Measurements from ENCODE around the gene NFIA.
"Not testable (repeated sequence)": the region's sequence is repeated elsewhere in the genome, so short reads cannot be mapped to it uniquely, and the experiment has no call there.

Gene NFIA

DNA sequence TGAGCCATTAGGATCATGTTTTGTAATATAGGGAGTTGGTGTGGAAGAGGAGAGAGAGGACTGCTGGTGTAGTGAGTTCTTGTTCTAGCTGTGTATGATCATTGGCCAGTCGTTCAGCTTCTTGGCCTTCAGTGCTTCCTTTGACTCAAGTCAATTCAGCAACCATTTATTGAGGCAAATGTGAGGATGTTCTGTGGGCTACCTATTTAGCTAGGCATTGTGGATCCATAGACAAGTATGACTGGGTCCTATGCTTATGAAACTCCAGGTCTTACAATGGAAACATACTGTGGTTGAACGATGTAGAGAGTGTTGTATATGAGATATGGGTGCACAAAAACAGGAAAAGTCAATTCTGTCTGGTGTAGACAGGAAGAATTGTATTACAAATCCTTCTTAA is 41.7 kb downstream of the NFIA start:
- Histone ChIP-seq H3K4me2 (no peak overlapping the region), H3K9me3 (replicated peaks in 1 of 11) (no peaks in the 10 kb centered on the region), H3K36me3 (no peaks in the 10 kb centered on the region), H3K27me3 (no peaks in the 10 kb centered on the region), H3K27ac (no peak overlapping the region), H4K20me1 (no peaks in the 10 kb centered on the region), H3K9ac (no peak overlapping the region), H3K4me3 (no peak overlapping the region), H3K4me1 (no peaks in the 10 kb centered on the region)
- TF ChIP-seq Cebpa-rat (IDR thresholded peaks at IDR 0.05): no peak

DNA sequence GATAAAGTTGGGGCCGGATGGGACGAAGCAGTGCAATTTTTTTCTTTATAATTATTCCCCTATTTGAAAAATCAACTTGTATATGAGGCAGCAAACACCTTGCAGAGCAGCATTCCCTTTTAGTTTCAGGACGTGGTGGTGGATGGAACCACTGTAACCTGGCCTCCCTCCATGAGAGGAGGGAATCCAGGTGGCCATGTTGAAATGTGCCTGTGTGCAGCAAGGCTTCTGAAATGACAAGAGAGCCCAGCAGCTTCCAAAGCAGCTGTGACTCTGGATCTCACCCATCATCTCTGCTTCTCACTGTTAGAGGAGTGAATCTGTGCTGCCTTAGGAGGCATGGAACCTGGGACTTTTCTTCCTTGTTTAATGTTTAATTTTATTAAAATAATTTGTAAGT is 42.3 kb downstream of the NFIA start:
- Histone ChIP-seq H3K9ac (no peak overlapping the region), H3K4me1 (no peaks in the 10 kb centered on the region), H3K4me2 (no peak overlapping the region), H3K9me3 (replicated peaks in 1 of 11) (no peaks in the 10 kb centered on the region), H4K20me1 (no peaks in the 10 kb centered on the region), H3K4me3 (no peak overlapping the region), H3K36me3 (no peaks in the 10 kb centered on the region), H3K27me3 (no peaks in the 10 kb centered on the region), H3K27ac (no peak overlapping the region)
- TF ChIP-seq Cebpa-rat (IDR thresholded peaks at IDR 0.05): no peak

DNA sequence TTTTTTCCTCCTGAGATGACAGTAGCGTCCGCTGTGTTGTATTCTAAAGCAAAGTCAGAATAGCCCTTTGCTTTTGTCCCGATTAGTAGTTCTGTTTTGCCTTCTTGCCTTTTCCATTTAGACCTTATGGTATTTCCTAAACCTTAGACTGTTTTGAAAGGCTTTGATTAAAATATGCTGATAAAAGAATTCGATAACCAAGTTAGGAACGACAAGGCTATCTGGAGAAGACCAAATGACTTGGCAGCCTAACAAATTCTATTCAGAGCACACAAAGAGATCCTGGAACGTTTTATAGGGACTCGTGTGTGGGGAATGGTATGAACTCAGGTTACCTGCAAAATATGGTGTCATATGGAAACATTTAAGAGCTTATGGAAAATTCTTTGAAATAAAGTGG is 42.9 kb downstream of the NFIA start:
- Histone ChIP-seq H3K9me3 (replicated peaks in 1 of 11) (no peaks in the 10 kb centered on the region), H3K9ac (no peak overlapping the region), H3K36me3 (no peaks in the 10 kb centered on the region), H3K27ac (no peak overlapping the region), H3K4me1 (no peaks in the 10 kb centered on the region), H3K4me2 (no peak overlapping the region), H3K4me3 (no peak overlapping the region), H4K20me1 (no peaks in the 10 kb centered on the region), H3K27me3 (no peaks in the 10 kb centered on the region)
- TF ChIP-seq Cebpa-rat (IDR thresholded peaks at IDR 0.05): no peak

DNA sequence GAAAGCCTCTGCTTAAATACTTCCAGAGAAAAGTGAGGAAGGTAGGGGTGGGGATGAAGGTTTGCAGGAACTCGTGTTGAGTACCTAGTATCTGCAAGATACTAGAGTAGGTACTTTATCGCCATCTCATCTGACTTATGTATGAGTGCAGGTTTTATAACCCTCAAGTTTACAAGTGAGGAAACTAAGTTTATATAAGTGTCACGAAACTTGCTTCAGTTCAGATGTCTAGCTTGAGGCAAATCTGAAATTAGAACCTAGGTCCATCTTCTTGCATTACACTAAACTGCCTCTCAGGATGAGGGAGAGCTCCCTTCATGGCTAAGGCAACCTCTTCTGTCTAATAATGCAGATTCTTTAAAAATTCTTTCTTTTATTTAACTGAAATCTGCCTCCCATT is 43.5 kb downstream of the NFIA start:
- H4K20me1 ChIP-seq: no peaks in the 10 kb centered on the region
- H3K9ac ChIP-seq: no peak overlapping the region
- no peaks in the 10 kb centered on the region for H3K4me1 ChIP-seq
- H3K4me3 ChIP-seq: no peak overlapping the region
- no peaks in the 10 kb centered on the region for H3K27me3 ChIP-seq
- no peaks in the 10 kb centered on the region for H3K9me3 ChIP-seq (replicated peaks in 1 of 11)
- TF ChIP-seq Cebpa-rat (IDR thresholded peaks at IDR 0.05): no peak
- no peaks in the 10 kb centered on the region for H3K36me3 ChIP-seq
- H3K4me2 ChIP-seq: no peak overlapping the region
- H3K27ac ChIP-seq: no peak overlapping the region

DNA sequence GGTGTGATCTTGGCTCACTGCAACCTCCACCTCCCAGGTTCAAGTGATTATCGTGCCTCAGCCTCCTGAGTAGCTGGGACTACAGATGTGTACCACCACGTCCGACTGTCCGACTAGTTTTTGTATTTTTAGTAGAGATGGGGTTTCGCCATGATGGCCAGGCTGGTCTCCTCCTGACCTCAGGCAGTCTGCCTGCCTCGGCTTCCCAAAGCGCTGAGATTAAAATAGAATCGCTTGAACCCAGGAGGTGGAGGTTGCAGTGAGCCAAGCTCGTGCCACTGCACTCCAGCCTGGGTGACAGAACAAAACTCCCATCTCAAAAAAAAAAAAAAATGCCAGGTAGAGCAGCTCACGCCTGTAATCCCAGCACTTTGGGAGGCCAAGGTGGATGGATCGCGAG is 44.5 kb downstream of the NFIA start:
- not testable (repeated sequence) for H3K9ac ChIP-seq; H3K4me2 ChIP-seq; H3K4me1 ChIP-seq; H3K4me3 ChIP-seq; H3K9me3 ChIP-seq (replicated peaks in 1 of 11); H3K36me3 ChIP-seq; H3K27me3 ChIP-seq; H3K27ac ChIP-seq; H4K20me1 ChIP-seq

DNA sequence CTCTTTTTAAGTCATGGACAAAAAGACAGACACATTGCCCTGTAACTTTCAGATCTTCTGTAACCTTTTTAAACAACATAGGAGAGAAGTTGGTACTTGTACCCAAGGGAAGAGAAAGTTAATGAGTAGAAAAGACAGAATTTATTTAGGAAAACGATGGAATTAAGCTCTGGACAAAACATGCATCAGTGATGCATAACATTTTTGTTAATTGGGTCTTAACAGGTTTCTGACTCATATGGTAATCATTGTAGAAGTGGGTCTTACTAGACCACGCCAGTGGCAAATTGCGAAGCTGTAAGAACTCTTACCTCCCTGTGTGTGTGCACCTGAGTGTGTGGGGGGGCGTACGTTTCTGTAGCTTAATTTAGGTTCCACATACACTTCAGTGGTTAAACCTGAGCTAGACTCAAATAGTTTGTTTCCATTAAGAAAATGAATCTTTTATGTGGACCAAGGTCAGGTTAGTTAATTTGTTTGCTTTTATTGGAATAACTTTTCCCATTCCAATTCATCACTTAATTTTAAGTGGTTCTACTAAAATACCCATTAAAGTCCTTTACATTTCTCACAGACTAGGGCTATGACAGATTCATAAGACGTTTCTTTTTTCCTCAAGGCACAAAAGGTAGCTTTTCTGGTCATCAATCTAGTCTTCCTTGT is 48.1 kb downstream of the NFIA start:
- no peak overlapping the region for H3K4me2 ChIP-seq
- H3K4me1 ChIP-seq: peaks cover 0 to 7% (median 3%) of the 10 kb centered on the region in 10 experiments; a peak in 6 of 20 replicates
- H3K36me3 ChIP-seq: no peaks in the 10 kb centered on the region
- H3K27ac ChIP-seq: no peak overlapping the region
- H4K20me1 ChIP-seq: no peaks in the 10 kb centered on the region
- no peak for TF ChIP-seq Cebpa-rat (IDR thresholded peaks at IDR 0.05)
- H3K4me3 ChIP-seq: no peak overlapping the region
- H3K9ac ChIP-seq: no peak overlapping the region
- H3K27me3 ChIP-seq: no peaks in the 10 kb centered on the region
- no peaks in the 10 kb centered on the region for H3K9me3 ChIP-seq (replicated peaks in 1 of 11)

DNA sequence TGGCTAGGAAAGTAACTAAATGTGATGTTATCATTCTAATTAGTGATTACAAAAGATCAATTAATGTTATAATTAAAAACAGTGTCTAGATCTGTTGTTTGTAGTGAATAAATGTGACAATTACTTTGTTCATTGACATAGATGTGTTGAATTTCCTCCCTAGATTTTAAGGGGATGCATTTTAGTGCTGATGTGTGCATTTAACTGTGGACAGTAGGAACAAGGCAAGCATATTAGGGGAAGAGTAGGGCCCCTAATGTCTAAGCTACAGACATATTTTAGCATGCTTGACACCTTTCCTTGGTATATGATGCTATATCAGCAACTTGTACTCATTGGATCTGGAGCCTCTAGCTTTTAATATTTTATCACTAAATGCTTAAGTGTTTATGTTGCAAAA is 48.9 kb downstream of the NFIA start:
- TF ChIP-seq Cebpa-rat (IDR thresholded peaks at IDR 0.05): no peak
- Histone ChIP-seq H3K27me3 (no peaks in the 10 kb centered on the region), H3K4me1 (peaks cover 0 to 9% (median 4%) of the 10 kb centered on the region in 10 experiments; a peak in 6 of 20 replicates), H3K9me3 (replicated peaks in 1 of 11) (no peaks in the 10 kb centered on the region), H3K4me3 (no peak overlapping the region), H4K20me1 (no peaks in the 10 kb centered on the region), H3K27ac (no peak overlapping the region), H3K4me2 (no peak overlapping the region), H3K9ac (no peak overlapping the region), H3K36me3 (no peaks in the 10 kb centered on the region)

DNA sequence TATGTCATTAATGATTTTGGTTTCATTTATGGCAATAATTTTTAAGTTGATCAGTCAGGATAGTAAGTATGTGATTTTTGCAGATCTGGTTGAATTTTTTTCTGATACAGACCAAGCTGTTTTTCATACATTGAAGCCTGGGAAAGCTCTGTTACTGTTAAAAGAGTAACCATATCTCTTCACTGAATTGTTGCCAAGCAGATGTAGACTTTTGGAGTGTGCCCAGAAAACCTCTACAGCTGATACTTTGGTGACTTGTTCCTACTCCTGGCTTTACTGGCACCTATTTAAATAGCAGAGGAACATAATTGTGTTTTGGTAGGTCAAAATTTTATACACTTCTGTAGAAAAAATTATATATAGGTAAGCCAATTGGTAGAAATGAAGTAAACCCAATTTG is 49.4 kb downstream of the NFIA start:
- Histone ChIP-seq H3K36me3 (no peaks in the 10 kb centered on the region), H3K9ac (no peak overlapping the region), H3K4me2 (no peak overlapping the region), H3K27ac (no peak overlapping the region), H3K4me3 (no peak overlapping the region), H4K20me1 (no peaks in the 10 kb centered on the region), H3K27me3 (no peaks in the 10 kb centered on the region), H3K9me3 (replicated peaks in 1 of 11) (no peaks in the 10 kb centered on the region), H3K4me1 (peaks cover 0 to 9% (median 4%) of the 10 kb centered on the region in 10 experiments; a peak in 6 of 20 replicates)
- no peak for TF ChIP-seq Cebpa-rat (IDR thresholded peaks at IDR 0.05)

DNA sequence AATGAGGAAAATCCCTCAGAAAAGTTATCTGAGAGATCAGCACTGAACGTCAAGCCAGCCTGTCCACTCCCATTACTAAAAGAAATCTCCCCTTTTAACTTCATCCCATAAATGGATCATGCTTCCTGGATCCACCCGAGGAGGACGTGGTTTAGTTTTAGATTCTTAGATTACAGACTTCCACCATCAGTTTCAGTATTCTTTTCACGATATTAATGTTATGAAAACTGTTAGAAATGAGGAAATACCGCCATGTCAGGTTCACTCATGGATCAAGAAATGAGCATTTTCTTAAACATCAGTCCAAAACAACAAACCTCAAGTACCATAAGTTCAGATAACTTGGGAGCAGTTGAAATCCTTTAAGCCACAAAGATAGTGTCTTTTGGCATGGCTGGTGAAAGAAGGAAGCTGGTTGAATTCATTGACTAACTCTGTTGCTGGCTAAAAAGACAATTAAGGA is 49.8 kb downstream of the NFIA start:
- no peak overlapping the region for H3K4me3 ChIP-seq
- no peaks in the 10 kb centered on the region for H3K9me3 ChIP-seq (replicated peaks in 1 of 11)
- H3K4me1 ChIP-seq: peaks cover 0 to 9% (median 4%) of the 10 kb centered on the region in 10 experiments; a peak in 6 of 20 replicates
- no peaks in the 10 kb centered on the region for H3K36me3 ChIP-seq
- no peaks in the 10 kb centered on the region for H3K27me3 ChIP-seq
- TF ChIP-seq Cebpa-rat (IDR thresholded peaks at IDR 0.05): no peak
- no peak overlapping the region for H3K27ac ChIP-seq
- H3K9ac ChIP-seq: no peak overlapping the region
- H3K4me2 ChIP-seq: no peak overlapping the region
- H4K20me1 ChIP-seq: no peaks in the 10 kb centered on the region

DNA sequence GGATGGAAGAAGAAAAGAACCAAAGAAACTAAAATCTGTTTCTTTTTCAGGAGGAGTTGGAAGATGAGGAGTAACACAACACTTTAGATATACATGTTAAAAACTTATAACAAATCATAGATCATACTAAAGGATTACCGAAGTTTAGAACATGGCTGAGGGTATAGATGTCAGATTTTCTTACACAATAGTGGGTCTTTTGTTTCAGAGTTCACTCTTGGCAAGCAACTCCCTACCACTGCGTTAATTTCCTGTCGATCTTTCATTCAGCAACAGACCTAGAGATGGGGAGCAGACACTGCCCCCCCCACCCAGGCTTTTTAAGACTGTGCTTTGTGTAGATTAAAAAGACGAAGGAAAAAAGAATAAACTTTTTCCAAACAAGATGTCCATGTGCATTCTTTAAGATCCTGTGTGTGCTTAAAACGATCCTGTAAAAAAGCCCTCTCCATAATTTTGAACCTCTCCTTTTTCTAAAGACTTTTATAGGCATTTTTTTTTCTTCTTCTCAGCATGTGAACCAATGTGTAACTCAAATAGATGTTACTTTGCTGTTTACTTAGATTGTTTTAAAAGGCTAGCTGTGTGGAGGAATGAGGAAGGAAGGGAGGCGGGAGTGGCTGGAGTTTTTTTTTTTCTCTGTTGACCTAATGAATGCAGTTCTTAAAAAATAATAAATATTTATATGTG is 50.4 kb downstream of the NFIA start:
- H3K4me3 ChIP-seq: no peak overlapping the region
- no peak overlapping the region; a peak in 1 of 22 replicates for H3K4me2 ChIP-seq
- H3K27ac ChIP-seq: no peak overlapping the region

More for the DNA sequence above, 50.4 kb downstream of the NFIA start:
- no peak for TF ChIP-seq Cebpa-rat (IDR thresholded peaks at IDR 0.05)
- no peaks in the 10 kb centered on the region for H4K20me1 ChIP-seq
- no peak overlapping the region for H3K9ac ChIP-seq
- H3K27me3 ChIP-seq: no peaks in the 10 kb centered on the region
- H3K4me1 ChIP-seq: peaks cover 0 to 9% (median 4%) of the 10 kb centered on the region in 10 experiments; a peak in 6 of 20 replicates
- no peaks in the 10 kb centered on the region for H3K36me3 ChIP-seq
- H3K9me3 ChIP-seq (replicated peaks in 1 of 11): no peaks in the 10 kb centered on the region

Measured in BLaER1 treated with 17β-estradiol and CSF1 and Interleukin-3, amounts not matched to agents 10 nM and 100 nM (cell line).